Choroid plexus epithelial cell (primary cell): ENCODE measurements around the gene RAB29.
A peak's percentile ranks its signal among the peaks of the same experiment; 100 is the strongest.

Experiments
- DNase-seq: peaks from one replicate; pipeline ENCODE4 v3.0.0-alpha.2; 2010; ENCODE audit warnings: low read depth
- H3K4me3 ChIP-seq: 2 replicates; pipeline ENCODE4 v1.5.1; 2011; ENCODE audit warnings: low read depth, mild to moderate bottlenecking, control low read depth, low read length, moderate library complexity
- CTCF ChIP-seq: conservative IDR thresholded peaks from 2 replicates; pipeline ENCODE4 v1.5.1; 2011; ENCODE audit warnings: low read depth, mild to moderate bottlenecking, control low read depth, inconsistent platforms, low read length, moderate library complexity

The RAB29 gene

GRCh38 chr1:205805082-205805711 lies 29.9 kb upstream of the RAB29 start:
- no peak for DNase-seq
- no peak overlapping the region for H3K4me3 ChIP-seq
- TF ChIP-seq CTCF, result no peak

- no peak for TF ChIP-seq CTCF
- H3K4me3 ChIP-seq, result no peak overlapping the region
- no peak for DNase-seq
Measured at GRCh38 chr1:205804605-205805004, 29.3 kb upstream of the RAB29 start.

DNA sequence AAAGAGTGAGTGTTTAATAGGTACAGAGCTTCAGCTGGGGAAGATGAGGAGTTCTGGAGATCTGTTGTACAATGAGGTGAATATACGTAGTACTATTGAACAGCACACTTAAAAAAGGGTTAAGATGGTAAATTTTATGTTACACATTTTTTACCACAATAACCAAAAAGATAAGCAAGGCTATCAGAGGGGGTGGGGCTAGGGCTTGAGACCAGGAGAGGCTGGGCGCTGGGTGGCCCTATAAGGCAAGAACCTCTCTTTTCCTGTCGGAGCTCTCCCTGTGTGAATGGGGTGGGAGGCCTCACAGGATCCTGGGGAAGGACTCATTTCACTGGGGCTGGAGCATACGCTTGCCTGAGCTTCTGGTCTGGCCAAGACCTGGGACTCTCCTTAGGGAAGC lies 28.7 kb upstream of the RAB29 start:
- TF ChIP-seq CTCF, result no peak
- no peak for DNase-seq
- H3K4me3 ChIP-seq, result no peak overlapping the region

GRCh38 chr1:205802060-205802459 lies 26.8 kb upstream of the RAB29 start:
- no peak for TF ChIP-seq CTCF
- no peak overlapping the region for H3K4me3 ChIP-seq
- DNase-seq, result no peak

DNA sequence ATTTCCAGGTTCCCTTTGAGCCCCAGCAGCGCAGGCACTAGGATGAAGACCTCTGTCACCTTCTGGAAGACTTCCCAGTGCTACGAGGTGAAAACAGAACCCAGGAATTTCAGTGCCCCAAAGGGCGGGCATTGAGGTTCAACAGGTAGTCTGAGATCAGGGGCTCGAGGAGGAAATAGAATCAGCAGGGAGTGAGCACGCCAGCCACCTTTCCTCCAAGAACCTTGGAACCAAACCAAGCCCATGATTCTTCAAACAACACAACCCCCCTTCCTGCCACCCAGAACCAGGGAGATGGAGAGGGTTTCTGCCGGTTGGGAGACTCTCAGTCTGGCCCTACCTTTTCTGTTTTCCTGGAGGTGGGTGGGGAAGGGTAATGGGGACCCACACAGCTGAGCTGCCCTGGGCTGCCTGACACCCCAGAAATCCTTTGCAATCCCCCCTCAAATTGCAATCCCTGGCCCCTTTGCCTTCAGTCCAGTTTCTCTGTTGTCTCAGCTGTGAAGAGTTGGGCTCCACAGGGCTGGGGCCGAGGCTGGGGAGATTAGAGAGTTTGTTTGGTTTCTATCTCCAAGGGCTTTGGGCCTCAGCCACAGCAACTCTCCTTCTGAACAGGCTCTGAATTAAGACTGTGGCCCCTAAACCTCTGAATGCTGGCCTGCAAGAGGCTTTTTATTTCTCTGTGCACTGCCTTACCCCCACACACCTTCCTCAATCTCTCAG lies 25.9 kb upstream of the RAB29 start:
- H3K4me3 ChIP-seq, result no peak overlapping the region
- TF ChIP-seq CTCF, result no peak
- DNase-seq, result peak; percentile 27

DNA sequence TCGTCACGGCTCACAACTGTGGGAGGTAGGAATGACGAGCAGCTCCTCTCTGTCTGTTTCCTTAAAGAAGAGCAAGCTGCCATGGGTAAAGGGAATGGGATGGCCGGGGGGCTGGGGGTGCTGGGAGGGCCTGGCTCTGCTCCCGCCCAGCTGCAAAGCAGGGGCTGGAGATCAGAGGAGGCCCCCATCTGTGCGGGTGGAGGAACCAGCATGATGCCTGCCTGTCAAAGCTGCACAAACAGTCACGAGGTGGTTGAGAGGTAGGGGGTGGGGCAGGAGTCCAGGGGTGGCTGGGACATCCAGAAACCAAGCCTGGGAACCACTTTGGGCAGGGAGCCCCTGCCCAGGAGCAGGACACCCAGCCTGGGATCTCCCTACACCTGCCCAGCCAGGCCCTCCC lies 25.1 kb upstream of the RAB29 start:
- no peak for TF ChIP-seq CTCF
- H3K4me3 ChIP-seq, result no peak overlapping the region
- DNase-seq, result no peak

DNA sequence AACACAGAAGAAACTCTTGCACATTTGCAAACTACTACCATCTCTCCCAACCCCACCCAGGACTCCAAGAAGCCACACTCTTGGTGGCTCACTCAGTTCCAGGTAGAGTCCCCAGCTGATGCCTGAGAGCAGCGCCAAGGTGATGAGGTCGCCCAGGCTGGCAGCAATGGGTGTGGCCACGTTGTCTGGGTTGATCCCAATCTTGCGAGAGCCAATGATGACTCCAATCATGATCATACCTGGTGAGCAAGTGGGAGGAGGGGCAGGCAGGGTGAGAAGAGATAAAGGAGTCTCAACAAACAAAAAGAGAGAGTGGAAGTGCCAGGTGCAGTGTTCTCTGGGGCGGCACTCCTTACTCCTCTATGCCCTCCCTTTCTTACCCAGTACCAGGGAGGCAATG lies 23.3 kb upstream of the RAB29 start:
- no peak overlapping the region for H3K4me3 ChIP-seq
- no peak for TF ChIP-seq CTCF
- DNase-seq, result no peak
